A549 (cell line): Measurements from ENCODE around the gene KCNMA1.

Experiments
- BHLHE40 ChIP-seq: IDR thresholded peaks from 2 replicates; pipeline ENCODE4 v1.6.1; 2012; ENCODE audit warnings: low read depth, low read length, inconsistent platforms
- CTCF ChIP-seq: fragments of >200 bp; sonication (Bioruptor Twin); formaldehyde crosslinking; IDR thresholded peaks from 3 replicates; pipeline ENCODE4 v1.5.1; 2016
- FOSL2 ChIP-seq, 2 experiments: fragments of 450-650 bp in 1 of 2; fragments of >200 bp in 1 of 2; sonication (Bioruptor Twin) in 1 of 2; formaldehyde crosslinking; IDR thresholded peaks; 2 replicates each; pipeline versions ENCODE4 v1.5.0 to v1.6.1; 2016 to 2020; ENCODE audit warnings: mild to moderate bottlenecking in 1 of 2, moderate library complexity in 1 of 2
- MAFK ChIP-seq: fragments of 450-650 bp; IDR thresholded peaks from 2 replicates; pipeline ENCODE4 v1.6.1; 2014; ENCODE audit not compliant: partially characterized antibody
- POLR2A ChIP-seq: IDR thresholded peaks from 2 replicates; pipeline ENCODE4 v1.6.1; 2012; ENCODE audit warnings: mild to moderate bottlenecking, low read length
- RCOR1 ChIP-seq: fragments of 150-350 bp; IDR thresholded peaks from 2 replicates; pipeline ENCODE4 v1.6.1; 2014; ENCODE audit warnings: antibody characterized with exemption, low read length, low read depth
- SMC3 ChIP-seq: fragments of >200 bp; sonication (Bioruptor Twin); formaldehyde crosslinking; IDR thresholded peaks from 3 replicates; pipeline ENCODE4 v1.6.1; 2018; ENCODE audit warnings: inconsistent platforms
- TP53 ChIP-seq: fragments of 250-450 bp; sonication (Bioruptor Pico); IDR thresholded peaks from 2 replicates; pipeline ENCODE4 v1.5.0; 2021; ENCODE audit warnings: mild to moderate bottlenecking, moderate library complexity
- ZC3H11A ChIP-seq: fragments of 450-650 bp; IDR thresholded peaks from 2 replicates; pipeline ENCODE4 v1.6.1; 2014; ENCODE audit warnings: antibody characterized with exemption, mild to moderate bottlenecking
- ZNF302 ChIP-seq: fragments of 250-450 bp; sonication (Bioruptor Pico); IDR thresholded peaks from 2 replicates; pipeline ENCODE4 v1.9.0; 2021; ENCODE audit warnings: inconsistent platforms, mild to moderate bottlenecking, moderate library complexity

- TF ChIP-seq CTCF (no peak), POLR2A (no peak), ZNF302 (CRISPR knock-in tag) (no peak), SMC3 (no peak), ZC3H11A (no peak), TP53 (no peak), FOSL2 (IDR thresholded peaks at IDR 0.05) (no peak), FOSL2 (CRISPR knock-in tag; IDR thresholded peaks at IDR 0.05) (no peak), BHLHE40 (no peak), RCOR1 (no peak), MAFK (no peak)
Measured at GRCh38 chr10:76992467-76992866, 645.1 kb downstream of the KCNMA1 start.
